HG03571 (cell line): Measurements from ENCODE around the gene OR1E2.
"Not testable (repeated sequence)": the region's sequence is repeated elsewhere in the genome, so short reads cannot be mapped to it uniquely, and the experiment has no call there.

ENCODE experiments used
- ATAC-seq: cut with Tn5 transposase; IDR thresholded peaks from one replicate; pipeline ENCODE4 v1.9.1; 2021; ENCODE audit not compliant: unreplicated experiment

OR1E2 gene, protein sequence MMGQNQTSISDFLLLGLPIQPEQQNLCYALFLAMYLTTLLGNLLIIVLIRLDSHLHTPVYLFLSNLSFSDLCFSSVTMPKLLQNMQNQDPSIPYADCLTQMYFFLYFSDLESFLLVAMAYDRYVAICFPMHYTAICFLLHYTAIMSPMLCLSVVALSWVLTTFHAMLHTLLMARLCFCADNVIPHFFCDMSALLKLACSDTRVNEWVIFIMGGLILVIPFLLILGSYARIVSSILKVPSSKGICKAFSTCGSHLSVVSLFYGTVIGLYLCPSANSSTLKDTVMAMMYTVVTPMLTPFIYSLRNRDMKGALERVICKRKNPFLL

DNA sequence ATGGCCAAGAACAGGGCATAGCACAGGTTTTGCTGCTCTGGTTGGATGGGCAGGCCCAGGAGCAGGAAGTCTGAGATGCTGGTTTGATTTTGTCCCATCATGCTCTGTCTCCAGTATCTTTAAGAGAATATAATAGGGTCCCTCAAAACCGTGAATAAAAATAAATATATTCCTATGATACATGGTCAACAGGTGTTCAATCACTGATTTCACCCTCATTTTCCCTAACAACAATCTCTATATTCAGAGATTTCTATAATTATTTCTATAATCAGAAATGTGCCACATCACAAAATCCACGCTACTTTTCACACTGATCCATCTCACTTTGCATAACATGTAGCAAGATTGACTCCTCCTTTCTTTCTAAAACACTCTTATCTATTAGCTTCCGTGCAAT lies at the start of gene OR1E2:
Gene OR1E2, minus strand, starts transcription at position 101 of the 400 bp plus-strand sequence. Its CDS starts 0 bp downstream, at position 101.
- ATAC-seq = no peak

DNA sequence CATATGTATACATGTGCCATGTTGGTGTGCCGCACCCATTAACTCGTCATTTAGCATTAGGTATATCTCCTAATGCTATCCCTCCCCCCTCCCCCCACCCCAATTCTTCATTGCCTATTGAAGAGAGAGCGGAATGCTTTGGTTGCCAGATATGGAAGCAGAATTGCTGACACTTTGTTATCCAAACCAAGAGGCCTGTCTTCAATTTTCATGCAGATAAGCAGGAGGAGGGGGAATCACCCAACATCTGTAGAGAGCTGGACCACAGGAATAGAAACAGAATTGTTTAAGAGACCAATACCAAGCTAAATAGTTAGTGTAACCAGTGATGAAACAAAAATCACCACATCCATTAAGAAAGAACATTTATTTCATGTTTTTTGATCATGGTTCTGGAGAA lies 49.2 kb upstream of the OR1E2 start:
- ATAC-seq = no peak

DNA sequence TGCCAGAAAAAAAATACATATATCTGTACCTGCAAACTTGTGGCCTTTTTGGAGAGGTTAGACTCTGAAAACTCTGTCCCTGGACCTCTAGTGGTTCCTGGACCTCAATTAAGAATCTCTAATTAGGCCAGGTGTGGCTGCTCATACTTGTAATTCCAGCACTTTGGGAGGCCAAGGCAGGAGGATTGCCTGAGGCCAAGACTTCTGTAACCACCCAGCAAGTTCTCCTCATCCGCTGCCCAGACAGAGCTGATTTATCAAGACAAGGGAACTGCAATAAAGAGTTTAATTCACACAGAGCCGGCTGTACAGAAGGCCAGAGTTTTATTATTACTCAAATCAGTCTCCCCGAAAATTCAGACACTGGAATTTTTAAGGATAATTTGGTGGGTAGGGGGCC lies 46.3 kb upstream of the OR1E2 start:
- no peak for ATAC-seq

DNA sequence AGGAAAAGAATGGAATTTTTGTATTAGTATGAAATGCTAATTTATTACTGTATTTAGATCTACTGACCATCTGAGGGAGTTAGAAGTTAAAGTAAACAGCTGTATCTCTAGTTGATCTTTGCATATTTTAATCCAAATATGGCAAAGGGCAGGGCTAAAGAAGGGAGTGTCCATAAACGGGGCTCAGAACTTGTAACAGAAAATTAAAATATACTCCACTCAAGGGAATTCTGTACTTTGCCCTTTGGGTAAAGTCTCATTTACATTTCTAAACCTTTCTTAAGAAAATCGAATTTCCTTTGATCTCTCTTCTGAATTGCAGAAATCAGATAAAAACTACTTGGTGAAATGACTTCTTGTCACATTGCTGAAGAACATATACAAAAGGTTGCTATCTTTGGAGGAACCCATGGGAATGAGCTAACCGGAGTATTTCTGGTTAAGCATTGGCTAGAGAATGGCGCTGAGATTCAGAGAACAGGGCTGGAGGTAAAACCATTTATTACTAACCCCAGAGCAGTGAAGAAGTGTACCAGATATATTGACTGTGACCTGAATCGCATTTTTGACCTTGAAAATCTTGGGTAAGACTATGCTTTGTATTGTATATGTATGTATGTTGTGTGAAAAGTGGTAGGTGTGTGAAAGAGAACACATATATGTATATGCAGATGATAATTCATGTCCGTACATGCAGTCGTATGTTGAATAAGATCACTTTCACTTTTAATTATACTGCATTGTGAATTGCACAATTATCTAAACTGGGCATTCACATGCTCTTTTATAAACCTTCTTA lies 42.4 kb upstream of the OR1E2 start, which contains the start of gene ASPA:
Gene ASPA, plus strand, starts transcription at position 186 of the 799 bp plus-strand sequence. Its CDS starts 163 bp downstream, at position 349.
- ATAC-seq = no peak

DNA sequence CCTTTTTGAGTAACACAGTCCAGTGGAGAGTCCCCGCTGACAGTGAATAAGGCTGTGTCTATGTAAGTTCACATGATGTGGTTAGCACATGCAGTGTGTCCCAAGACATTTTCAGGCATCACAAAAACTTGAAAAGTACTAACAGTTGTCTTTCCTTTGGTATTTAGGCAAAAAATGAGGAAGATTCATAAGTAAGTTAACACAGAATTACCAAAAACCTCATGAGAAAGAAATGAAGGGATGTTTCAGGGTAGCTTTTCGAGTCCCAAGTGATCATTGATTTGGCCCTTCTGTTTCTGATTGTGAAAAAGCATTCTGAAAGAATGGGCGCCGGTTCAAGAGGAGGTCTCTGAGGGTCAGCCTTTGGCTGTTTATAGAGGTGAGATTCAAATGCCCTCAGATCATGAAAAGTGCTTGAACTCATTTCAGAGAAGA lies 41.6 kb upstream of the OR1E2 start:
- ATAC-seq = no peak

DNA sequence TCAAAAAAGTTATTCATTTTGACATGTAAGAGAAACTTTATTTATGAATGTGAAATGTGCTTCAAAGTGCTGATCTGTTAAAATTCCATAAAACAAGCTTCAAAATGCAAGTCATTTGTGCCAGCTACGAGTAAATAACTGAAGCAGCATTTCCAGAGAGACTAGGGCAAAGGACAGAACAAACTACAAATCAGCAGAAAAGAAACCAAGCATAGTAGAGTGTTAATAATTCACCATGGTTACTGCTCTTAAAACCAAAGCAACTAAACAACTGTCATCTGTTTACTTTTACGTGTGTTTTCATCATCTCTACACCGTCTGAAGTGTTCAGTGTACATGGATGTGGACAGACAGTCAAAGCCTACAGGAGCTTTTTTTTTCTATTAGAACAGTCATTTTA lies 40.6 kb upstream of the OR1E2 start:
- no peak for ATAC-seq

DNA sequence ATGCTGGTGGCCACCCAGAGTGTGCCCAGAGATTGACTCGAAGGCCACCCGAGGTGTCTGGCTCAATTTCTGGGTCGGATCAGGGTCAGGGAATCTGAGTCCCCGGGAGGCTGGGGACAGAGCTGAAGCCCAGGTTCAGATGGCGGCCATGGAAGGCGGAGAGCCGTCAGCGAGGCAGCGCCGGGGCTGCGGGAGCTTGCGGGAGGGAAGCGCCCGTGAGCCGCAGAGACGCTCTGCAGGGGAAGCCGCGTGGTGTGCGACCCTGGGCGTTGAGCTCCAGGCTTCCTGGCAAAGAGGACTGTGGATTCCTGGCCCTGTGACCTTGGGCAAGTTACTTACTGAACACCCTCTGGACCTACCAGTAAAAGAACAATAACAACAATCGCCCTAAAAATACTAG lies 38.5 kb upstream of the OR1E2 start:
- no peak for ATAC-seq

DNA sequence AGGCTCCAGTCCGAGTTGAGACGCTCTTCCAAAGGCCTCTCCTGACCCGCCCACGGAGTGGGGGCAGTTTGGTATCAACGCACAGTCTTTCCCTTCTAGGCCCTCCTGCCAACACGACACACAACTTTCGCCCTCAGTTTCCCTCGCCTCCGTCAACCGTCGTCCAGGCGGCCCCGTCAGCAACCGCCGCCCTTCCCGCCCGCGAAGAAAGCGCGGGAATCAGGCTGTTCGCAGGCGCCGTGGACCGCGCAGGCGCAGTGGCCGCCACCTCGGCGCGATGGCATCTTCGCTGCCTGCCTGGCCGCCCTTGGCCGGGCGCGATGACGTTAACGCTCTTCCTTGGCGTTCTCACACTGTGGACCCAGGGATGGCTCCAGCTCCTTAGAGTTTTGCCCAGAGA lies 38.0 kb upstream of the OR1E2 start, which contains the start of gene SPATA22:
Gene SPATA22, minus strand, starts transcription at position 221 of the 400 bp plus-strand sequence. CDS start 2,494 bp downstream, outside the sequence.
- no peak for ATAC-seq

DNA sequence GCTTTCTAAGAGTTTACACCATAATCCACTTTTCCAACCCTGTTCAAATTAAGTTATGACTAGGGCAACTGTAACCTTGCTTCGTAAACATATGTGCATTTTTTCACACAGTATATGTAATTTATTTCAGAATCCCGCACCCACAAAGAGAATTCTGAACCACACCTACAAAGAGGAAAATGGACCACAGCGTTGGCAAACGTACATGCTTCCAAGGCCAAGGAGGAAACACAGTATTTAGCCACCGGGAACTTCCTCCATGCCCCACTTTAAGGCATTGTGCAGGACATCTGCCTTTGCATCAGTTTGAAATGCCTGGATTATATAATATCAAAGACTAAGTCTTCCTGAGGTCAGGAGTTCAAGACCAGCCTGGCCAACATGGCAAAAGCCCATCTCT lies 35.9 kb upstream of the OR1E2 start:
- ATAC-seq = no peak

DNA sequence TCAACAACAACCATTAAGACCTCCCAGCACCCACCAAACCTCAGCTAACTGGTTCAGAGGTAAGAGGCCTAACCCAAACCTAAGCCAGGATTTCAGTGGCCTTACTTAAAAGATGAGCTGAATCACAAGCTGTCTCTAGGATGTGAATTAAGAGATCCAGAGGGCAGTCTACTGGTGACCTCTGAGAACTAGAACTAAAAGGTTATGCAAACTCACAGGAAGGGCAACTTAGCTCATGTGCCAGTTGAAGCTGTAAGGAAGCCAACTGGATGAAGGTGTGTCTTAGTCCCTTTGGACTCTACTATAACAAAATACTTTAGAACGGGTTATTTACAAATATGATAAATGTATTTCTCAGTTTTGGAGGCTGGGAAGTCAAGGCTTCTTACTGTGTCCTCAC lies 32.7 kb upstream of the OR1E2 start:
- ATAC-seq = not testable (repeated sequence)

DNA sequence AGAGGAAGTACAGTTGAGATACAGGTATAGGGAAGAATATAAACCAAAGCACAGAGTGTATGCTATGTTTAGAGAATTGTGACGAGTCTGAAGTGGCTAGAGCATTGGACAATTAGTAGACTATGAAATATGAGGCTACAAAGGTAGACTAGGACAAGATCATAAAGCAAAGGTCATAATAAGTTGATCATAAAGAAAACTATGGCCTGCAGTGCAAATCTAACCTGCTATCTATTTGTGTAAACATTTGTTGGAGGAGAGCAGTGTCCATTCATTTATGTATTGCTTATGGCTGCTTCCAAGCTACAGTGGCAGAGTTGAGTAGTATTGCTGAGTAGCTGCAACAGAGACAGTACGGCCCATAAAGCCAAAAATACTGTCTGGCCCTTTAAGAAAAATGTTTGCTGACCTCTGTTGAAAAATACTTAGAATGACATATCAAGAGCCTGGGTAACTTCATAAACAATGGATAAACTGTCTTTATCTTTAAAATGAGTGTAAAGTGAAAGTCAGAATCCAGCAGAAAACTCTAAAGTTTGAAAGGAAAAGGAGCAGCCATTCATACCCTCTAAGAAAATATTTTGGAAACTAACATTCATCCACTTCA lies 14.5 kb upstream of the OR1E2 start:
- ATAC-seq = no peak

DNA sequence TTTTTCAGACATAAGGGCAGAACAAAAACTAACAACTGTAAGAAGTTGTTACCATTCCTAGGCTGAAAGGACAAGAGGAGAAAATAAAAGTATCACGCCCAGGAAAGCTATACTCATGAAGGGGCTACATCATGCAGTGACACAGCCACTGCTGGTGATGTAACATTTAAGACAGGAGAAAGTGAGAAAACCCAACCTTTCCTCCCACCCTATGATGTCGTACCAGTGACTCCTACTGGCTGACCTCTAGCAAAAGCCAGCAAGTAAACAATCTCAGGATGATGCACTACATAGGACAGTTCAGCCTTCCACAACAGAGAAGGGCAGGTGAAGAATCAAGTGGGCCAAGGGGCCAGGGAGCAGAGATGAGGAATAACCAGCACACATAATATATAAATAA lies 14.0 kb upstream of the OR1E2 start:
- no peak for ATAC-seq

DNA sequence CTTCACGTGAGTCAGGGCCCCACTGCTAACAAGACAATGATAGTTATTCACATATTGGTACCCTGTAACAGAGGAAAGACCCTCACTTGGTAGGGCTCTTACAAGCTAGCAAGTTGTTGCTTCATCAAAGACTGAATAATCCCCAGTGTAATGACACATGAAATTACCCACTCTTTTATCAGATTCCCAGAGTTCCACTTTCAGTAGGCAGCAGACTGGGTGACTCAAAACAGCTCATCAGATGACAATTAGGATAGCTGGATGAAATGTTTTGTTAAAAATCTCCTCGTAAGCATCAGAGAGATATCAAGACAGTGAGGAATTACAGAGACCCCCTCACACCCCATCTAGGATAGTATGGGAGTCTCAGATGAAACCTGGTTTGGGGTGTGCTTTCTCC lies 6.8 kb upstream of the OR1E2 start:
- ATAC-seq = no peak

DNA sequence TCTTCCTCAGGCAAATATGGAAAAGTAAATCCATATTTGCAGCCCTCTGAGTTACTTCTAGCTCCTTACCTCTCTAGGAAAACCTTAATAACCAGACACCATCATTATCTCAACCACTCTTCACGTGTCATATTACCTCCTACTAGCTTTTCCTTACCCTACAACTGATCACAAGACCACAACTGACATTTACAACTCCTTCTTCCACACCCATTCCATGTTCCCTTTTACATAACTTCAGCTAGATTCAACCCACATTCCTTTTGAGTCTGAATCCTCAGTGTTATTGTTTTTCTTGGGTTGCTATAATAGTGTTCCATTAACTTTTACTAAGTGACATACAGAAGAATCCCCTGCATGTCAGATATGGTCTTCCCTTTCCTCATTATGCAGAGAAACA lies 4.7 kb upstream of the OR1E2 start:
- no peak for ATAC-seq

DNA sequence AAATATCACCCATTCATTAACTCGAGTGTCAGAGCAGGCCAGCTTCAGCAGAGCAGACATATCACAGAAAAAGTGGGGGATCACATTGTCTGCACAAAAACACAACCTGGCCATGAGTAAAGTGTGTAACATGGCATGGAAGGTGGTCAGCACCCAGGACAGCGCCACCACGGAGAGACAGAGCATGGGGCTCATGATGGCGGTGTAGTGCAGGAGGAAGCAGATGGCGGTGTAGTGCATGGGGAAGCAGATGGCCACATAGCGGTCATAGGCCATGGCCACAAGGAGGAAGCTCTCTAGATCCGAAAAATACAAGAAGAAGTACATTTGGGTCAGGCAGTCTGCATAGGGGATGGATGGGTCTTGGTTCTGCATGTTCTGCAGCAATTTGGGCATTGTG lies 426 bp downstream of the OR1E2 start:
- ATAC-seq = not testable (repeated sequence)

DNA sequence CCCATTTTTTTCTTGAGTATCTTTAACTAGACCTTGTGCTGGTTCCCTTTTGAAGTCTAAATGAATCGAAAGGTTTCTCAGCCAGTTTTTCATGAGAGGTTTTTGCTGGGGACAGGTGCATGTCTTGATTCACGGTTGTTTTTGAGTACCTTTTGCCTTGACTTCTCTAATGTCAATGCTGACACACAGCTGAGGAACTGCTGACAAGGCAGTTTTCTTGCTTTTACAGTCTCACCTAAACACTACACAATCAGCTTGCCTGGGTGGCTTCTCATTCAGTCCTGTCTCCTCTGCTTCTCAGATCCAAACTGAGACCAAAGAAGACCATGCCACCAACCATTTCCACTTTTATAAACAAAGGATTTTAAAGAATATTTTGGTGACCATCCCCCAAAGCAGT lies 15.4 kb downstream of the OR1E2 start:
- ATAC-seq = no peak

DNA sequence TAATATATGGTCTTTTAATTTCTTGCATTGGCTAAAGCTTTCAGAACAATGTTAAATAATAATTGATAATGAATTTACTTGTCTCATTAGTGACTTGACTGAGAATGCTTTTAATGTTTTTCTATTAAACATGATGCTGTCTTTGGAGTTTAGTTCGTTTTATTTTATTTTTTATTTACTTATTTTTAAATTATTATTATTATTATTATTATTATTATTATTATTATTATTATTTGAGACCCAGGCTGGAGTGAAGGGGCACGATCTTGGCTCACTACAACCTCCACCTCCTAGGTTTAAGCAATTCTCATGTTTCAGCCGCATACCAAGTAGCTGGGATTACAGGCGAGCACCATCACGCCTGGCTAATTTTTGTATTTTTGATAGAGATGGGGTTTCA lies 18.0 kb downstream of the OR1E2 start:
- no peak for ATAC-seq

DNA sequence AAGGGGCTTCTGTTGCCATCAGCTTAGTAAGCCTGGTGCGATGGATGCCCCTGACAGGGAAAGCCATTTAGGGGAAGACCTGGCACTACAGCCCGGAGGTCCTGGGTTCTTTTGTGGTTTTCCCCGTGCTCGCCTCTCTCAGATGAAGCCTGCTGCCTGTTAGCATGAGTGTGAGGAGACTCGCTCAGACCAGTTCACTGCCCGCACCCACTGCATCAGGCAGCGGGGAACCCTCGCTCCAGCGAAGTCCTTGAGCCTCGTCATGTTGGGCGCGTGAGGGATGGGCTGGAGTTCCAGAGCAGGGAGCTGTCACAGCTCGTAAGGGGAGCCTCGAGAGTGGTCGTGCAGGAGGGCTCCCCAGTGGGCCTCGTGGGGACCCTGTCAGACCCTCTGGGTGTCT lies 21.4 kb downstream of the OR1E2 start:
- ATAC-seq = not testable (repeated sequence)

DNA sequence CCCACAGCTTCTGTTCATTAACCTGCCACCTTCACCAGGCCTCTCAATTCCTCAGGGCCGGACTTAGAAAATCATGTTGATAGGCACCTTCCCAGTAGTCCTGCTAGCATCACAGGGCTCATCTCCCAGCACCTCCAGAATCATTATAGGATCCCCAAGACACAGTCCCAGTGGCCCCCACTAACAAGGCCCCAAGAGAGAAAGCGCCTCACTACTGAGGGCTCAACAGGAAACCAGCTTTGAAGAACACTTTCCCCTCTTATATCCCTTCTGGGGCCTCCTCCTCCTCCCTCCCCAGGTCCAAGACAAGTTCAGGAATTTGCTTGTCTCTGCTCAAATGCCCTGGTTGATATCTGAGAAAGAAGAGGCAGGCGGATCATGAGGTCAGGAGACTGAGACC lies 22.6 kb downstream of the OR1E2 start, which contains the start of gene OR3A3:
Gene OR3A3, plus strand, starts transcription at position 301 of the 400 bp plus-strand sequence.
- no peak for ATAC-seq

DNA sequence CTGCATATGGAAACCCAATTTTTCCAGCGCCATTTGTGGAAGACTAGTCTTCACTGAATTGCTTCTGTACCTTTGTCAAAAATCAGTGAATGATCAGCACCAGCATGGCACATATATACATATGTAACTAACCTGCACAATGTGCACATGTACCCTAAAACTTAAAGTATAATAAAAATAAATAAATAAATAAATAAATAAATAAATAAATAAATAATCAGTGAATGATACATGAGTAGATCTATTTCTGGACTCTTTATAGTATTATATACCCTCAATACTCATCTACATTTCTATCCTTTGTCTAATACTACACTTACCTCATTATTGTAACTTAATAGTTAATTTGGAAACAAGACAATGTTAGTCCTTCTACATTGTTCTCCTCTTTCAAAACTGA lies 29.8 kb downstream of the OR1E2 start:
- not testable (repeated sequence) for ATAC-seq

DNA sequence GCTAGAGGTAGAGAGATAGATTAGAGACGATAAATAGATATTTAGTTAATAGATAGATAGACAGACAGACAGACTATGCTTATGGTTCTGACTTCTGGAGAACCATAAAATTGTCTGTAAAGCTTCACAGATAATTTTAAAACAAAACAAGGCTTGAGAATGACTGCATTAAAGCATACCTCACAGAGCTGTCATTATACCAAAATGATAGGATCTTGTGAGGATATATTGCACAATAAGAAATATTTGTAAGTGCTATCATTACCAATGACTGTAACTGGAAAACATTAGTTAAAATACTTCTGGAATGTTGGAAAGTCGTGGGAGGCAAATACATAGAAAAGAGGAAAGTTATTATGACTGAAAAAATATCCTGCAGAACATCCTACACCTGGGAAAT lies 31.9 kb downstream of the OR1E2 start:
- ATAC-seq = no peak

DNA sequence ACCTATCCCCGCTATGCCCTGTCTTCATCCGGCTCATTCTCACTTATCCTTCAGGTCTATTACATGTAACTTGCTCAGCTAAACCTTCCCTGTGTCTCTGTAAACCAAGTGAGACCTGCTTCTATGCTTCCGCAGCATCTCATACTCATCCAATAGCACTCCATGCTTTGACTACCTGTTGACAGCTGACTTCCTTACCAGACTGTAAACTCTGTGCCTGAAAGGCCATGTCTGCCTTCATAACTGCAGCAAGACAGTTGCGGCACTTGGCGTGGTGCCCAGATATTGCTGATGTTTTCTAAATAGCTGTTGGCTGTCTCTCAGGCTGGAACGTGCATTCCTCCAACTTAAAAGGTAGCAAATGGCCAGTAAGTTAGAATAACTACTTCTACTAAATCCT lies 33.6 kb downstream of the OR1E2 start:
- no peak for ATAC-seq
